ENCODE measurements around the gene PRR15L.

DNA sequence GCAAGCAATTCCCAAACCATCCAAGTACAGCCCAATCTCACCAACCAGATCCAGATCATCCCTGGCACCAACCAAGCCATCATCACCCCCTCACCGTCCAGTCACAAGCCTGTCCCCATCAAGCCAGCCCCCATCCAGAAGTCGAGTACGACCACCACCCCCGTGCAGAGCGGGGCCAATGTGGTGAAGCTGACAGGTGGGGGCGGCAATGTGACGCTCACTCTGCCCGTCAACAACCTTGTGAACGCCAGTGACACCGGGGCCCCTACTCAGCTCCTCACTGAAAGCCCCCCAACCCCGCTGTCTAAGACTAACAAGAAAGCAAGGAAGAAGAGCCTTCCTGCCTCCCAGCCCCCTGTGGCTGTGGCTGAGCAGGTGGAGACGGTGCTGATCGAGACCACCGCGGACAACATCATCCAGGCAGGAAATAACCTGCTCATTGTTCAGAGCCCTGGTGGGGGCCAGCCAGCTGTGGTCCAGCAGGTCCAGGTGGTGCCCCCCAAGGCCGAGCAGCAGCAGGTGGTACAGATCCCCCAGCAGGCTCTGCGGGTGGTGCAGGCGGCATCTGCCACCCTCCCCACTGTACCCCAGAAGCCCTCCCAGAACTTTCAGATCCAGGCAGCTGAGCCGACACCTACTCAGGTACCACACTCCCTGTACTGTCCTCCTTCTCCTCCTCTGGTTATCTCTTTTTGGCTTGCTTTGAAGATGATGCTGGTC lies 41.0 kb downstream of the PRR15L start:
- TF ChIP-seq, protein P1, sequence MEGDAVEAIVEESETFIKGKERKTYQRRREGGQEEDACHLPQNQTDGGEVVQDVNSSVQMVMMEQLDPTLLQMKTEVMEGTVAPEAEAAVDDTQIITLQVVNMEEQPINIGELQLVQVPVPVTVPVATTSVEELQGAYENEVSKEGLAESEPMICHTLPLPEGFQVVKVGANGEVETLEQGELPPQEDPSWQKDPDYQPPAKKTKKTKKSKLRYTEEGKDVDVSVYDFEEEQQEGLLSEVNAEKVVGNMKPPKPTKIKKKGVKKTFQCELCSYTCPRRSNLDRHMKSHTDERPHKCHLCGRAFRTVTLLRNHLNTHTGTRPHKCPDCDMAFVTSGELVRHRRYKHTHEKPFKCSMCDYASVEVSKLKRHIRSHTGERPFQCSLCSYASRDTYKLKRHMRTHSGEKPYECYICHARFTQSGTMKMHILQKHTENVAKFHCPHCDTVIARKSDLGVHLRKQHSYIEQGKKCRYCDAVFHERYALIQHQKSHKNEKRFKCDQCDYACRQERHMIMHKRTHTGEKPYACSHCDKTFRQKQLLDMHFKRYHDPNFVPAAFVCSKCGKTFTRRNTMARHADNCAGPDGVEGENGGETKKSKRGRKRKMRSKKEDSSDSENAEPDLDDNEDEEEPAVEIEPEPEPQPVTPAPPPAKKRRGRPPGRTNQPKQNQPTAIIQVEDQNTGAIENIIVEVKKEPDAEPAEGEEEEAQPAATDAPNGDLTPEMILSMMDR (IDR thresholded peaks at IDR 0.05): no peak
- TF ChIP-seq POLR2A (IDR thresholded peaks at IDR 0.05): no peak

All from adrenal gland (tissue), 5 donors.